Upper lobe of left lung (tissue), 6 donors: ENCODE measurements around the gene IFIT3. TPM values are rescaled to one million over a fixed set of nuclear protein-coding genes. Genes with fewer than 3 reads are reported as not detected.
A peak's percentile ranks its signal among the peaks of the same experiment; 100 is the strongest.

Experiments
- ATAC-seq, 2 donors: fragments of 200-7000 bp; cut with Tn5 transposase; one replicate each; pipeline ENCODE4 v1.9.1; 2022; ENCODE audit warnings: mild to moderate bottlenecking in 2 of 2, moderate library complexity in 2 of 2; ENCODE audit not compliant: low FRiP score in 2 of 2
- DNase-seq, 2 donors: peaks; one replicate each; pipeline ENCODE4 v3.0.0-alpha.2; 2019 to 2020
- H3K27ac ChIP-seq, 4 donors: fragments of 200-600 bp; sonication (generic); one replicate each; pipeline ENCODE4 v1.5.1; 2016 to 2019
- H3K27me3 ChIP-seq, 4 donors: fragments of 200-600 bp; sonication (generic); one replicate each; pipeline ENCODE4 v1.5.1; 2017 to 2019
- H3K36me3 ChIP-seq, 4 donors: fragments of 200-600 bp; sonication (generic); one replicate each; pipeline ENCODE4 v1.5.1; 2016 to 2019
- H3K4me1 ChIP-seq, 4 donors: fragments of 200-600 bp; sonication (generic); one replicate each; pipeline ENCODE4 v1.5.1; 2018 to 2019
- H3K4me3 ChIP-seq, 4 donors: fragments of 200-600 bp; sonication (generic); one replicate each; pipeline ENCODE4 v1.5.1; 2017 to 2019; ENCODE audit warnings: mild to moderate bottlenecking in 2 of 4, moderate library complexity in 1 of 4
- H3K9me3 ChIP-seq, 4 donors: fragments of 200-600 bp; sonication (generic); one replicate each; pipeline ENCODE4 v1.5.1; 2018 to 2019
- EP300 ChIP-seq, 4 donors: sonication (generic); formaldehyde crosslinking; IDR thresholded peaks; one replicate each; pipeline ENCODE4 v1.5.1; 2017; ENCODE audit warnings: antibody characterized with exemption in 4 of 4, control low read depth in 2 of 4
- POLR2A ChIP-seq, 4 donors: fragments of 450-650 bp; IDR thresholded peaks; one replicate each; pipeline ENCODE4 v1.5.1; 2016 to 2017; ENCODE audit warnings: antibody characterized with exemption in 4 of 4, mild to moderate bottlenecking in 2 of 4
- POLR2AphosphoS5 ChIP-seq, 2 donors: sonication (generic); formaldehyde crosslinking; IDR thresholded peaks; one replicate each; pipeline ENCODE4 v1.5.1; 2017; ENCODE audit warnings: antibody characterized with exemption in 2 of 2
- WGBS, 2 donors: methylation state at CpG; one replicate each; pipeline ENCODE4 v1.1.5; 2017 to 2018; 5-methylcytosine and 5-hydroxymethylcytosine counted together
- total RNA-seq, 6 donors: library from RNA; depleted of rRNA in 4 of 6; stranded (reverse); fragments of >200 nt in 4 of 6; gene quantifications; one replicate each; pipeline versions ENCODE4 v1.1.0 to v1.2.1, GENCODE V29; 2016 to 2021
- TF ChIP-seq, protein P1 (sequence below), 6 experiments: fragments of 450-650 bp in 4 of 6; fragments of 200-600 bp in 2 of 6; sonication (generic) in 2 of 6; IDR thresholded peaks; one replicate each; pipeline ENCODE4 v1.5.1; 2016 to 2019; ENCODE audit warnings: antibody characterized with exemption in 6 of 6
- donor health status: DM: no; HTN: no; CAD: no; lungs with moderate emphysema.
- donor health status: DM: no; HTN: yes; CAD: no; lungs with severe emphysema.

IFIT3 gene
- total RNA-seq, 6 donors from 2014 or later = 27.2 to 81.9 (median 33.8) TPM

DNA sequence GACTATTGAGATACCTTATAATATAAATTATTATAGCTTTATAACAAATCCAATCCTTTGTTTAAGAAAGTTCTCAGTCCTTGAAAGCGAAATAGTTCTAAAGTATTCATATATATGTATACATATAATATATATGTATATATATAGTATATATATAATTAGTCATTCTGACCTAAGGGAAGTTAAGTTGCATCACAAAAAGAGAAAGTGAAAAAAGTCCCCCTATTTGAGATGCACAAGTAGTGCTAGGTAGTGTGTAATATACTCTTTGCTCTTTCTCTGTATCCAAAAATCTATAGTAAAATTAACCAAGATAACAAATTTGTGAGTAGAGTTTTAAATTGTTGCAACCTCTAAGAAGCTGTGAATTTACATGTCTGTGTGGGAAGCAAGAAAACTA is 36.7 kb downstream of the IFIT3 start:
- Histone ChIP-seq H3K9me3 (no peaks in the 10 kb centered on the region), H3K27ac (no peak overlapping the region), H3K4me1 (peaks cover 5 to 23% (median 13%) of the 10 kb centered on the region in 4 donors), H3K27me3 (no peaks in the 10 kb centered on the region), H3K36me3 (no peaks in the 10 kb centered on the region), H3K4me3 (no peak overlapping the region)
- TF ChIP-seq POLR2A (IDR thresholded peaks at IDR 0.05) (no peak), POLR2AphosphoS5 (IDR thresholded peaks at IDR 0.05) (no peak)
- WGBS, 2 donors = 95 to 97% methylated on average over 1 of the region's 1 CpG
- DNase-seq (no peak), ATAC-seq (no peak)

DNA sequence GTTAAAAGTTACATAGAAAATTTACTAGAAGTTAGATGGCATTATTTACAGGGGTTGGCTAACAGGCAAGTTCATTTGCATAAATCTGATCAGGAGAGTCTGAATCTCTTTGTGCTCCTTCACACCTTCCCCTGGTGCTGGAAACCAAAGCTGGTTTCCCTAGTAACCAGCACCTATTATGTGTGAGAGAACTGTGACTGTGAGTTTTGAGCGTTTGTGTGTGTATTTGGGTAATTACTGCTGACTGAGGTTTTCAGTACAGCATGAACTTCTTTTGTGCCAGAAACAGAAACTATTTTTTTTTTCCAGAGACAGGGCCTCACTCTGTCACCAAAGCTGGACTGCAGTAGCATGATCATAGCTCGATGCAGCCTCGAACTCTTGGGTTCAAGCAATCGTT is 39.7 kb downstream of the IFIT3 start:
- Histone ChIP-seq H3K4me1 (peaks cover 5 to 23% (median 14%) of the 10 kb centered on the region in 4 donors), H3K27me3 (no peaks in the 10 kb centered on the region), H3K36me3 (no peaks in the 10 kb centered on the region), H3K9me3 (no peaks in the 10 kb centered on the region), H3K27ac (no peak overlapping the region), H3K4me3 (no peak overlapping the region)
- TF ChIP-seq POLR2A (IDR thresholded peaks at IDR 0.05) (no peak), POLR2AphosphoS5 (IDR thresholded peaks at IDR 0.05) (no peak), EP300 (IDR thresholded peaks at IDR 0.05) (no peak)
- TF ChIP-seq, protein P1, sequence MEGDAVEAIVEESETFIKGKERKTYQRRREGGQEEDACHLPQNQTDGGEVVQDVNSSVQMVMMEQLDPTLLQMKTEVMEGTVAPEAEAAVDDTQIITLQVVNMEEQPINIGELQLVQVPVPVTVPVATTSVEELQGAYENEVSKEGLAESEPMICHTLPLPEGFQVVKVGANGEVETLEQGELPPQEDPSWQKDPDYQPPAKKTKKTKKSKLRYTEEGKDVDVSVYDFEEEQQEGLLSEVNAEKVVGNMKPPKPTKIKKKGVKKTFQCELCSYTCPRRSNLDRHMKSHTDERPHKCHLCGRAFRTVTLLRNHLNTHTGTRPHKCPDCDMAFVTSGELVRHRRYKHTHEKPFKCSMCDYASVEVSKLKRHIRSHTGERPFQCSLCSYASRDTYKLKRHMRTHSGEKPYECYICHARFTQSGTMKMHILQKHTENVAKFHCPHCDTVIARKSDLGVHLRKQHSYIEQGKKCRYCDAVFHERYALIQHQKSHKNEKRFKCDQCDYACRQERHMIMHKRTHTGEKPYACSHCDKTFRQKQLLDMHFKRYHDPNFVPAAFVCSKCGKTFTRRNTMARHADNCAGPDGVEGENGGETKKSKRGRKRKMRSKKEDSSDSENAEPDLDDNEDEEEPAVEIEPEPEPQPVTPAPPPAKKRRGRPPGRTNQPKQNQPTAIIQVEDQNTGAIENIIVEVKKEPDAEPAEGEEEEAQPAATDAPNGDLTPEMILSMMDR (IDR thresholded peaks at IDR 0.05) = no peak
- 72 to 73% methylated on average over 4 of the region's 4 CpGs for WGBS, 2 donors
- no peak for DNase-seq
- ATAC-seq = no peak

DNA sequence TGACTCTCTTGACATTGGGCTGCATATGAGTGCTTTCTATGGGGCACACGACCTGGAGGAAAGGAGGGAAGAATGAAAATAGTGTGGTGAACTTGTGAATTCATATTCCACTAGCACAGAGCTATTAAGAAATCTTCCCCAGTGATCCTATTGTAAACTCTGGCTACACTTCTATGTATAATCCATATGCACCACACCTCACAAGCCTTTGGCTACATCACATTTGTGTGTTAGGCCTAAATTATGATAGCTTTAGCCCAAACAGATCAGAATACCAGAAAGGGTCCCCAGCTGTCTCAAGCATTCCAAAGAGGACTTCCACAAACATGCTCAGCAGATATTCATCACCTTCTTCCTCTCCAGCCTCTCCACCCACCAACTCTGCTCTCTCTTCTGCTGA is 40.3 kb downstream of the IFIT3 start:
- H3K9me3 ChIP-seq = no peaks in the 10 kb centered on the region
- no peak overlapping the region for H3K27ac ChIP-seq
- 70 to 89% methylated on average over 1 of the region's 1 CpG for WGBS, 2 donors
- H3K27me3 ChIP-seq = no peaks in the 10 kb centered on the region
- no peak overlapping the region for H3K4me3 ChIP-seq
- no peaks in the 10 kb centered on the region for H3K36me3 ChIP-seq
- H3K4me1 ChIP-seq = peaks cover 5 to 23% (median 14%) of the 10 kb centered on the region in 4 donors
- ATAC-seq = no peak
- no peak for DNase-seq
- TF ChIP-seq POLR2A (IDR thresholded peaks at IDR 0.05) (no peak), POLR2AphosphoS5 (IDR thresholded peaks at IDR 0.05) (no peak), EP300 (IDR thresholded peaks at IDR 0.05) (no peak)
- TF ChIP-seq, protein P1 (IDR thresholded peaks at IDR 0.05) = no peak

DNA sequence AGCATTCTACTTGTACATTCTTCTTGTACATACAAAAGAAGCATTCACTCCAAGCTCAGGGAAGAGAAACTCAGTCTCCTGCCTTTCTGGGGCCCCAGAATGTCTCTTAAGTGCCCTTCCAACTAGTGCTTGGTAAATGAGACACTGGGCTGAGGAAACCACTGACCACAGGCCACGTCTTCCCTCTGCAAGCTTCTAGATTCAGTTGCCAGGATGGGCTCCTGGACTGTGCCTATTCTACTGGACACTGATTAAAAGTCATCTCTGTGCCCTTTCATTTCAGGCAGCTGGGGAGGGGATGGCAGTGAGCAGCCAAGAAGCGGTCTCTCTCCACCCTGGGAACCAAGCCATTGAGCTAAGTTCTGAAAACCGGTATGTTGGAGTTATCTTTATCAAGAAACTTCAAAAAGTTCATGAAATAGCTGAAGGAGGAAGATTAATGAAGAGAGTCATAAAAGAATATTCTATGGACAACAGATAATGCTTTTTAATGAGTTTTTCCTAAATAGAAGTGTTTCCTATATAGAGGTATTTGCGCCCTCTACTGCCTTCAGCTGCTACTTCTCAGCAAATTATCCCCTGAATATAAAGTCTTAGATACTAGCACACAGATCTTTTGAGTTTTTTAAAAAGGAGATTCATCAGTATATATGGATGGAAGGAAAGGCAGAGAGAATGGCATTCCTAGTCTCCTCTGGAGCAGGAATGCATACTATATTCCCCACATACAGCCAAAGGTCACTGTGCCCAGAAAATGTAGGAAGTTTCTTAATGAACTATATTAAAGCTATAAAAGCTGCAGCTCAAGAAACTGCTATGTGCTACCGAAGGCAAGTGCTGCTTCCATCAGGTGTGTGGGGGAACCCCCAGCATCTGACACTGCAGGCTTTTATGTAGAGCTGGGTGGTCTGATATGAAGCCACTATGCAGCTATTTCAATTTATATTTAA is 41.6 kb downstream of the IFIT3 start:
- no peak for DNase-seq
- TF ChIP-seq POLR2AphosphoS5 (IDR thresholded peaks at IDR 0.05) = no peak
- TF ChIP-seq, protein P1 (IDR thresholded peaks at IDR 0.05) = peak in 5 of 6 experiments; percentile 24 to 52 (median 40)
- no peaks in the 10 kb centered on the region for H3K9me3 ChIP-seq
- no peak overlapping the region for H3K4me3 ChIP-seq
- H3K27me3 ChIP-seq = no peaks in the 10 kb centered on the region
- H3K27ac ChIP-seq = no peak overlapping the region
- ATAC-seq = no peak
- WGBS, 2 donors = 58 to 63% methylated on average over 5 of the region's 5 CpGs
- peaks cover 16 to 27% (median 23%) of the 10 kb centered on the region in 4 donors for H3K4me1 ChIP-seq
- no peaks in the 10 kb centered on the region for H3K36me3 ChIP-seq

DNA sequence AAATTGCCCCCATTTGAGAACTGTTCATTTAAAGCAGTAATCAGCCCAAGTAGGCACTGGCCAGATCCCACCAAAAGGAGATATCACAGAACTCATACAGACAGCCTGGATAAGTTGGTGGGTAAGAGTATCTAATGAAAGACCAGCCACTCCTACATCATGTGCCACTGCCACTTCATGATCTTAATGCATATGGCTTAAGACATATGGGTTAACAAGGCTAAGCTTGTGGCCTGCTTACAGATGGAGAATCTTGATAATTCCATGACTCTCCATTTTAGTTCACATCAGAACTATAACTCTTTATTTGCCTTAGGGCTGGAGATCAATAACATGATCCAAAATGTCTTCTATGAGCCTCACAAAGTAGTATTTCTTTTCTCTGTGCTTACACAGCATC is 43.3 kb downstream of the IFIT3 start:
- ATAC-seq = no peak

More for the DNA sequence above, 43.3 kb downstream of the IFIT3 start:
- H3K27me3 ChIP-seq = no peaks in the 10 kb centered on the region
- no peaks in the 10 kb centered on the region for H3K36me3 ChIP-seq
- TF ChIP-seq POLR2A (IDR thresholded peaks at IDR 0.05) (no peak), EP300 (IDR thresholded peaks at IDR 0.05) (no peak), POLR2AphosphoS5 (IDR thresholded peaks at IDR 0.05) (no peak)
- TF ChIP-seq, protein P1 (IDR thresholded peaks at IDR 0.05) = no peak
- no peak for DNase-seq
- no peak overlapping the region for H3K4me3 ChIP-seq
- H3K9me3 ChIP-seq = no peaks in the 10 kb centered on the region
- no peak overlapping the region for H3K27ac ChIP-seq
- H3K4me1 ChIP-seq = peaks cover 23 to 35% (median 31%) of the 10 kb centered on the region in 4 donors
